ENCODE results near the gene FGGY.
"Not testable (repeated sequence)": the region's sequence is repeated elsewhere in the genome, so short reads cannot be mapped to it uniquely, and the experiment has no call there.

The FGGY gene

GRCh38 chr1:59514061-59514909, 217.4 kb downstream of the FGGY start:
- Histone ChIP-seq H3K4me3 (no peak overlapping the region), H3K27ac (no peak overlapping the region)

GRCh38 chr1:59516881-59517280, 220.0 kb downstream of the FGGY start:
- no peak overlapping the region for H3K27ac ChIP-seq
- no peak overlapping the region for H3K4me3 ChIP-seq

GRCh38 chr1:59520194-59520593, 223.3 kb downstream of the FGGY start:
- Histone ChIP-seq H3K27ac (no peak overlapping the region), H3K4me3 (no peak overlapping the region)

- H3K4me3 ChIP-seq, result no peak overlapping the region
- peak overlapping the region in 4 of 21 experiments; percentile 24 to 34 (median 25) for H3K27ac ChIP-seq
Measured at GRCh38 chr1:59520827-59521418, 224.0 kb downstream of the FGGY start.

GRCh38 chr1:59521456-59521855, 224.6 kb downstream of the FGGY start:
- Histone ChIP-seq H3K4me3 (no peak overlapping the region), H3K27ac (peak overlapping the region in 2 of 21 experiments; percentile 24 to 34)

- no peak overlapping the region for H3K27ac ChIP-seq
- no peak overlapping the region for H3K4me3 ChIP-seq
Measured at GRCh38 chr1:59522925-59523505, 226.1 kb downstream of the FGGY start.

GRCh38 chr1:59523745-59524450, 227.0 kb downstream of the FGGY start:
- H3K27ac ChIP-seq, result no peak overlapping the region
- no peak overlapping the region for H3K4me3 ChIP-seq

GRCh38 chr1:59526240-59526639, 229.3 kb downstream of the FGGY start:
- H3K4me3 ChIP-seq, result no peak overlapping the region

GRCh38 chr1:59528471-59528870, 231.6 kb downstream of the FGGY start:
- H3K27ac ChIP-seq, result no peak overlapping the region

More at GRCh38 chr1:59526240-59526639, 229.3 kb downstream of the FGGY start:
- H3K27ac ChIP-seq, result no peak overlapping the region

GRCh38 chr1:59528900-59529299, 232.0 kb downstream of the FGGY start:
- no peak overlapping the region for H3K4me3 ChIP-seq

More at GRCh38 chr1:59528471-59528870, 231.6 kb downstream of the FGGY start:
- H3K4me3 ChIP-seq, result no peak overlapping the region

GRCh38 chr1:59530119-59530518, 233.2 kb downstream of the FGGY start:
- no peak overlapping the region for H3K4me3 ChIP-seq
- H3K27ac ChIP-seq, result no peak overlapping the region

More at GRCh38 chr1:59528900-59529299, 232.0 kb downstream of the FGGY start:
- H3K27ac ChIP-seq, result no peak overlapping the region

- Histone ChIP-seq H3K4me3 (no peak overlapping the region), H3K27ac (no peak overlapping the region)
Measured at GRCh38 chr1:59532102-59532501, 235.2 kb downstream of the FGGY start.

- not testable (repeated sequence) for H3K4me3 ChIP-seq, H3K27ac ChIP-seq
Measured at GRCh38 chr1:59538476-59538875, 241.6 kb downstream of the FGGY start.

GRCh38 chr1:59539961-59540681, 243.2 kb downstream of the FGGY start:
- no peak overlapping the region for H3K4me3 ChIP-seq
- no peak overlapping the region for H3K27ac ChIP-seq

- Histone ChIP-seq H3K4me3 (no peak overlapping the region), H3K27ac (no peak overlapping the region)
Measured at GRCh38 chr1:59541161-59541560, 244.3 kb downstream of the FGGY start.

GRCh38 chr1:59541891-59542290, 245.0 kb downstream of the FGGY start:
- no peak overlapping the region for H3K27ac ChIP-seq
- no peak overlapping the region for H3K4me3 ChIP-seq

GRCh38 chr1:59543211-59543668, 246.3 kb downstream of the FGGY start:
- H3K27ac ChIP-seq, result no peak overlapping the region
- H3K4me3 ChIP-seq, result no peak overlapping the region

- Histone ChIP-seq H3K4me3 (no peak overlapping the region), H3K27ac (no peak overlapping the region)
Measured at GRCh38 chr1:59544615-59545293, 247.9 kb downstream of the FGGY start.

- no peak overlapping the region for H3K27ac ChIP-seq
- H3K4me3 ChIP-seq, result no peak overlapping the region
Measured at GRCh38 chr1:59545830-59546229, 248.9 kb downstream of the FGGY start.
